ENCODE data around the gene BEX1.
"Not testable (repeated sequence)": the region's sequence is repeated elsewhere in the genome, so short reads cannot be mapped to it uniquely, and the experiment has no call there.

The BEX1 gene

GRCh38 chrX:103063918-103064434 is at the start of gene BEX1:
Gene BEX1, minus strand, starts transcription at chrX:103064171. Its CDS starts 897 bp downstream, at chrX:103063274.
- DNase-seq: peak; percentile 20

DNA sequence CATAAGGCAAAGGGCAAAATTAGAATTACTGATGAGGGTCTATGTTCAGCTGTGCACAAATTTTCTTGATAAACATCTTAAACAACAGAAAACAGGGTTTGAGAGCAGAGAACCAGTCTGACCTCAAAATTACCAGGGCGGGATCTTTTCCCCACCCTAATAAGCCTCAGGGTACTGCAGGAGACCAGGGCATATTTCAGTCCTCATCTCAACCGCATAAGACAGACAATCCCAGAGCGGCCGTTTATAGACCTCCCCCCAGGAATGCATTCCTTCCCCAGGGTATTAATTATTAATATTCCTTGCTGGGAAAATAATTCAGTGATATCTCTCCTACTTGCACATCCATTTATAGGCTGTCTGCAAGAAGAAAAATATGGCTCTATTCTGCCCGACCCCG is 45.5 kb upstream of the BEX1 start:
- DNase-seq: not testable (repeated sequence)

- DNase-seq: no peak
These were observed 43.9 kb upstream of the BEX1 start for GRCh38 chrX:103107836-103108235.

- DNase-seq: not testable (repeated sequence)
These were observed 43.3 kb upstream of the BEX1 start for GRCh38 chrX:103107227-103107737.

- DNase-seq: not testable (repeated sequence)
These were observed 40.4 kb upstream of the BEX1 start for GRCh38 chrX:103104370-103104769.

- not testable (repeated sequence) for DNase-seq
These were observed 39.9 kb upstream of the BEX1 start for GRCh38 chrX:103103866-103104265.

DNA sequence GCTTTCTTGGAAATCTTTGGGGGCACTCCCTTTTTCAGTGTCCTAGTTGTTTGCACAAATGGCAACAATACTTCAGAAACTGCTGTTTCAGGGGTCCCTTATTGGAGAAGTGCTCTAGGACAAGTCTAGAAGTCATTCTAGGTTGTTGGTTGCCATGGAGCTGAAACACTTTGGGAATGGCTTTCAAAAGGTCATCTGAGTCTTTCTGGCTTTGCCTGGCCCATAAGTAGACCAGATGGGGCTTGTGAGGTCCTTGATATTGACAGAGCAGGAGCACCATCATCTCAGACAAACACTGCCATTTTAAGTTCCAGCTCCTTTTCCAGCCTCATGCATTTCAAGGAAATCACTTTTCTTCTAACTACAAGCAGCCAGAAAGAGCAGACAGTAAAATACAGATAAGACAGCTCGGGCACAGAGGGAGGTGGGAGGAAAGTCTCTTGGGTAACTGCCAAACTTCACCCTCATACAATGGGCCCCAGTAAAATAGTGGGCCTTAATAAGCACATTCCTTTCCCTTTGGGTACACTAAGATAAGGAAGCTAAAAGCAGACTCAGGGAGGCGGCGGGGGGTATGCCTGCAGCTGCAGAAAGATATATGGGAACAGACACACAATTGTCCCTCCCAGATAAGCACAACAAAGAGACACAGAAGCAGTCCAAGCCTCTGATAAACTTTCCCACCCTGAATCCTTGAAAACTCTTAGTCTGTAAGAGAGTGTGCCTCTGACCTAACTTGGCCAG is 37.5 kb upstream of the BEX1 start:
- no peak for DNase-seq

DNA sequence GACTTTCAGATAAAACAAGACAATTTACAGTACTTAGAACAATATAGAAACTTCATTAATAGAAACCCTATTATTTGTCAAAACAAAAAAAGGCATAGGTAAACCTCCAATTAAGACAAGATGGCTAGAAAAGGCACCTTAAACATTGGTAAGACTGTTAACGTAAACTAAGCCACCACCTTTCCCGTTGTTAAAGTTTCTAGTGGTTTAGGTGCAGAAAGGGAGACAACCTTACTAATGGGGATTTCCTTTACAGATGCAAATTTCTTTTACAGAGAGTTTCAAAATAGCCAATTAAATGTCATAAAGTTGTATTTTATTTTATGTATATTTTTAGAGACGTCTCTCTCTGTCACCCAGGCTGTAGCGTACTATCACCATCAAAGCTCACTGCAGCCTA is 36.5 kb upstream of the BEX1 start:
- no peak for DNase-seq

- DNase-seq: no peak
These were observed 35.7 kb upstream of the BEX1 start for GRCh38 chrX:103099691-103100090.

- no peak for DNase-seq
These were observed 34.5 kb upstream of the BEX1 start for GRCh38 chrX:103098488-103098887.

DNA sequence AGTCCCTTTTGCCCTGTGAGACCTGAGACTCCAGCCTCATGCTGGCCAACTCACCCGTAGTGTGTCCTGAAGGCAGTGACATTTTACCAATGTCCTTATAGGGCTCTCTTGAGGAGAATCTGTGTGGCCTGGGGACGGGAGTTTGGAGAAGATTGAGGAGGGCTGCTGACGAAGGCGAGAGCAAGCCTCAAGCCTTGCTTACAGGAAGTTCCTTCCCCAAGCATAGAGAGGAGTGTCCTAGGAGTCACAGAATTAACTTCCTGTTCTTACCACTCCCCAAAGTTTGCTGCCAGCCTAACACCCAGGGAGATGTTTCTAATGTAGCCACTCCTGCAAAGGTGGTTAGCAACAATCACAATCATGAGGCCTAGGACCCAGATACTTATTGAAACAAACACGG is 29.0 kb upstream of the BEX1 start, which contains the start of gene NXF3:
Gene NXF3 (minus strand): TSS at position 202 of the 400 bp plus-strand sequence. CDS start 120 bp downstream, at position 82.
- DNase-seq: peak; percentile 30

DNA sequence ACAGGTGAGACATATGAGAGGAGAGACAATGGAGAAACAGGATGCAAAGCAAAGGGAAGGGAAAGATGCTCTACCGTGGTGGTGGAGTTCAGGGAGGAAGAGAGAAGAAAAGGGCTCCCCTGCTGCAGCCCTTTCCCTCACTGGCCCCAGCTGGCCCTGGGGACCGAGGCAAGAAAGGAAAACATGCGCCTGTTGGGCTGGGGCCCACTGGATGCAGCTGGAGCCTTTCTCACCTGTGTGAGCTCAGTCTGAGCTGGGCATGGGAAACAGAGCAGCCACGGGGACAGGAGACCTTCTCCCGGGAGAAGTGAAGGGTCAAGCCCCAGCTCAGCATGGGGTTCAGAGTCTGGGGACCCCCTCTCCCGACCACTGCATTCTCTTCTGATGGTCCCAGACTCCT is 17.1 kb upstream of the BEX1 start:
- DNase-seq: no peak

DNA sequence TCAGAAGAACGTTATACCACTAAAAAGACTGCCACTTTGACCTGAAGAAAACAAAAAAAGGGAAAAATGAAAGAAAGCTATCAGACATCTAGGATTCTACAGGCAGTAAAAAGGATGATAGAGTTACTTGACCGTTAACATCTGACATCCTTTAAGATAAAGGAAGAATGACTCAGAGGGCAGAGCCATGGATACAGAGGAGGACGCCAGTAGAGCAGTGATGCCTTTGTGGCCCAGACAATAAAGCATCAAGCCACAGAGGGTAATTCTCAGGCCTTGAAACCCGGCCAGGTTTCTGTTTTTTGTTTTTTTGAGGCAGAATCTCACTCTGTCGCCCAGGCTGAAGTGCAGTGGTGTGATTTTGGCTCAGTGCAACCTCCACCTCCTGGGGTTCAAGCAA is 9.5 kb upstream of the BEX1 start:
- no peak for DNase-seq

DNA sequence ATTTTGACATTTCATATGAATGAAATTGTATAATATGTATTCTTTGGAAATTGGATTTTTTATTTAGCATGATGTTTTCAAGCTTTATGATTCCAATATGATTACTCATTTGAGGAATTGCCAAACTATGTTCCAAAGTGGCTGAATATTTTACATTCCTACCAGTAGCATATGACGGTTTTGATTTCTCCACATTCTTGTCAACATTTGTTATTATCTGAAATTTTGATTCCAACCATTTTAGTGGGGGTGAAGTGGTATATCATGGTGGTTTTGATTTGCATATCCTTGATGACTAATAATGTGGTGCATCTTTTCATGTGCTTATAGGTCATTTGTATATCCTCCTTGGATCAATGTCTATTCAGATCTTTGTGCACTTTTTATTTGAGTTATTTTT is 2.6 kb upstream of the BEX1 start:
- no peak for DNase-seq

DNA sequence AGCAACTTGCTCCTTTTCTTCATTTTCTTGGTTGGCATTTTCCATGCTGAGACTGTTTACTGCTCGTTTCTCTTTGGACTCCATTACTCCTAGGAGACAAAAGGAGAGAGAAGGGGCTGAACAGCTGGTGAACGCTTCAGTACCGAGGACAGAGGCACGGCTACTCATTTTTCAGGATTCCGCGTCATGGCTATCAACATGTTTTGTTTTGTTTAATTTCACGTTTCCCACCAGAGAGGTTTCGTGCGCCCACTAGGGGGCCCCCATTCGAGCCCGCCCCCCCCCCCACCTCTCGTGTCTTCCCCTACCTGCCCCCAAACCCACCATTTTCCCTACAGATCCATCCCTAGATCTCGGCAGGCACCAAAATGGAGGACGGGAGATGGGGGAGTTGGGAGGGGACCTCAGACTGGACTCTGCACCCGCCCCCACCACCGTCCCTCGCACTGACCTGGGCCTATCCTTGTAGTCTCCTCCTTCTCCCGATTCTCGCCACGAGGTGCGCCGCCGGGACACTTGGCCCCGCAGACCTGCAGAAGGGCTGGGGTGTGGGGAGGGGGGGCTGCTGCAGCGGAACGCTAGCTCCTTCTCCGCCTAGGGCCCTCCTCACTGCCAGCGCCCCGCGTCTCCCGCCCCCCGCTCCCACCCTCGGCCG is 653 bp downstream of the BEX1 start:
- DNase-seq: no peak

DNA sequence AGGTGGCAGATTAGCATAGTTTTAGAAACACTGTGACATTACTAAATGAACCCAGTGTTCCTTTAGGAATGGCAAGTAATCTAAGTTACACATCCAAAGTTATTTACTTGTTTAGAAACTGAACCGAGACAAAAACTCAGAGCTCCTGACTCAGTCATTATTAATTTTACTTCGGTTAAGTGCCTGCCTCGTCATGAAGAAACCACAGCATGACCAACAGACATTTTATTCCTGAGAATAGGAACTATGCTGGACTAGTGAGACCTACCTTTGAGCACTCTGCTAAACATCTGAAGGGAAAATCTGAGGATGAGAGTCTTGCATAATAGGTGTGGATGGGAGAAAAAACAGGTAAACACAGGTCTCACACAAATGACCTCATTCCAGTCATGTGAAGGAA is 2.5 kb downstream of the BEX1 start:
- no peak for DNase-seq

DNA sequence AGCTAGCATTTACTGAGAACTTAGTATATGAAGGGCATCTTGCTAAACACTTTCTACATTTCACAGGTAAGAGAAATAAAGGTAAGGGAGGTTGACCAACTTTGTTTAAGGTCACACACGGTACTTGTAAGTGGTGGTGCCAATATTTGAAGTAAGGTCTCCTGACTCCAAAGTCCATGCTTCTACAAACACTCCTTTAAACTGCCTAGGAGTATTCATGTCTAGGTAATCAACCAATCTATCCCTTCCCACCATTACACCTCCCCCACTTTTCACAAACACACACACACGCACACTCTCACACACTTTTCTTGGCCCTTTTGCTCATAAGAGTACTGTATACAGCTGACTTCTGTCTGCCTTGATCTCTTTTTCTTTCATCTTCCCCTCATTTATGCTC is 7.1 kb downstream of the BEX1 start:
- DNase-seq: no peak

GRCh38 chrX:103052625-103053024 is 11.3 kb downstream of the BEX1 start:
- DNase-seq: no peak

DNA sequence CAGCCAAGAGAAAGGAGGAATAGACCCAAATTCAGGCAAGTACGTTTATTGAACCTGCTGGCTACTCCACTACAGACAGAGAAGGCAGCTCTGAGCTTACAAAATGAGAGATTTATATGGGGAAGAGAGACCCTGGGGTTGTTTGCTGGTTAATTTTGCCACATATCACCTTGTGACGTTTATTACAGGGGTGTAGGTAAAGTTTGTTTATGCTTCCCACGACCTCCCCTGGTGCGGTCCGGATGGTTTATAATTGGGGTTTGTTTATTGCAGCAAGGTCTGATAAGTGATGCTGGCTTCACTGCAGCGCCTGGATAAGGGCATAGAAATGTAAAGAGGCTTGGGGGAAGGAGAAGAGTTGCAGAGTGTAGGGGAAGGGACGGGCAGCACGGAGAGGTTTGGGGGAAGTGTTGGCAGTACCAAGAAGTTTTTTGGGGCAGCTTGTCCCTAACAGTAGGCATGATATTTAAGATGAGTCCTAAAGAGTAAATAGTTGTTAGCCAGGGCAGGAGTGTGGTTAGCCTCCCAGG is 12.6 kb downstream of the BEX1 start:
- DNase-seq: no peak

GRCh38 chrX:103033371-103033770 is 30.6 kb downstream of the BEX1 start:
- not testable (repeated sequence) for DNase-seq

DNA sequence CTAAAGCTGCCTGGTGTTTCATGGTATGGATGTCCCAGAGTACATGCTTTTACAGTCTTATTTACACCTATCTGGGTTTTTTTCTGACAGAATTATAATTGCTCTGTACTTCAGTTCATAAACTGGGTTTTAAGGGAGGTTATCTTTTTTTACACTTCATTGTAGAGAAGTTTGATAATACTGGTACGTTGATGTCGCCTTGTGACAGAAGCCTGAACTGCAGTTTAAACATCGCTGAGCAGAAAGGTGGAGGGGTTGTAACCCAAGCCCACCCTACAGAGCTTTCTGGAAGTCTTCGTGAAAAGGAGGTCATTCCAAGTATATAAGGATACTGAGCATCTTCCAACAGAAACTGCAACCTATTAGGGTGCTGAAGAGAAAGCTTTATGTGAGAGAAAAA is 46.4 kb downstream of the BEX1 start:
- no peak for DNase-seq

DNA sequence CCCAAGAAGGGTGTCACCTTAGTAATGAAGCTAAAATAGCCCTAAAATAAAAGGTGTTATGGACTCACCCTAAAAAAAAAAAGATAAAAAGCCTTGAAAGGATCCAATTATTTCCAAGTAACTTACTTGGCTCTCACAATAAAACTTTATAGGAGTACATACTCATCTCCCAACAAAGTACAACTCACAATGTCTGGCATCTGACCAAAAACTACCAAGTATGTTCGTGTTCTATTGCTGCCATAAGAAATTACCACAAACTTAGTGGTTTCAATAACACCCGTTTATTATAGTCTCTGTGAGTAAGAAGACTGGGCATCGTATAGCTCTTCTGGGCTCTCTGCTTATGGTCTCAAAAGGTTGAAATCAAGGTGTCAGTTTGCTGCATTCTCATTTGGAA is 51.0 kb downstream of the BEX1 start:
- no peak for DNase-seq

Measured in SIG-M5 (cell line).